Glomerular endothelial cell (primary cell): ENCODE data around the gene GPR83. TPM values are rescaled to one million over a fixed set of nuclear protein-coding genes. Genes with fewer than 3 reads are reported as not detected.
"Not testable (repeated sequence)": the region's sequence is repeated elsewhere in the genome, so short reads cannot be mapped to it uniquely, and the experiment has no call there.

Source experiments
- DNase-seq: peaks from one replicate; pipeline ENCODE4 v3.0.0-alpha.2; 2011; ENCODE audit warnings: low read depth, low spot score; ENCODE audit errors: extremely low read depth
- total RNA-seq: library from RNA; depleted of rRNA; stranded (reverse); fragments of >200 nt; gene quantifications from 2 replicates; pipeline ENCODE4 v1.2.3, GENCODE V29; 2015

Gene GPR83
- total RNA-seq, 1 donor from 2014 or later = not detected

- DNase-seq = no peak
Measured at GRCh38 chr11:94376841-94377240, 24.4 kb downstream of the GPR83 start.

GRCh38 chr11:94370576-94370975, 30.6 kb downstream of the GPR83 start:
- DNase-seq = not testable (repeated sequence)

- not testable (repeated sequence) for DNase-seq
Measured at GRCh38 chr11:94350850-94351563, 50.2 kb downstream of the GPR83 start.

- not testable (repeated sequence) for DNase-seq
Measured at GRCh38 chr11:94346311-94346710, 54.9 kb downstream of the GPR83 start.

- DNase-seq = no peak
Measured at GRCh38 chr11:94343495-94343894, 57.7 kb downstream of the GPR83 start.

GRCh38 chr11:94342250-94342649, 59.0 kb downstream of the GPR83 start:
- no peak for DNase-seq

- no peak for DNase-seq
Measured at GRCh38 chr11:94338651-94339050, 62.6 kb downstream of the GPR83 start.

GRCh38 chr11:94336033-94336432, 65.2 kb downstream of the GPR83 start:
- no peak for DNase-seq

GRCh38 chr11:94332814-94333213, 68.4 kb downstream of the GPR83 start:
- DNase-seq = no peak

- DNase-seq = no peak
Measured at GRCh38 chr11:94330789-94331188, 70.4 kb downstream of the GPR83 start.

- DNase-seq = no peak
Measured at GRCh38 chr11:94329501-94329900, 71.7 kb downstream of the GPR83 start.

- no peak for DNase-seq
Measured at GRCh38 chr11:94328587-94329080, 72.6 kb downstream of the GPR83 start.

Other genes starting within 250 kb of the GPR83 start
- not detected in 2 replicates for gene IZUMO1R, start 96.8 kb downstream of the GPR83 start, total RNA-seq
- 9.5 and 10.8 TPM in 2 replicates for gene MRE11, start 92.4 kb upstream of the GPR83 start, total RNA-seq
- 4.3 and 6.0 TPM in 2 replicates for gene ANKRD49, start 92.6 kb upstream of the GPR83 start, total RNA-seq
- not detected in 2 replicates for gene C11orf97, start 111.0 kb upstream of the GPR83 start, total RNA-seq
- 6.7 and 8.7 TPM in 2 replicates for gene FUT4, start 142.5 kb upstream of the GPR83 start, total RNA-seq
- gene PIWIL4, start 165.9 kb upstream of the GPR83 start, total RNA-seq = 1.1 and 4.0 TPM in 2 replicates